HepG2 (cell line): ENCODE data around the gene KLRC2. TPM values are rescaled to one million over a fixed set of nuclear protein-coding genes. Genes with fewer than 3 reads are reported as not detected.

ENCODE experiments used
- MAF1 ChIP-seq: sonication (generic); formaldehyde crosslinking; IDR thresholded peaks from 2 replicates; pipeline ENCODE4 v1.5.0; 2020; ENCODE audit warnings: missing genetic modification reagents, borderline replicate concordance
- MED1 ChIP-seq: sonication (generic); formaldehyde crosslinking; IDR thresholded peaks from 2 replicates; pipeline ENCODE4 v1.4.0; 2020; ENCODE audit warnings: missing genetic modification reagents
- PHF21A ChIP-seq: sonication (generic); formaldehyde crosslinking; IDR thresholded peaks from 2 replicates; pipeline ENCODE4 v1.5.0; 2020; ENCODE audit warnings: mild to moderate bottlenecking, missing genetic modification reagents
- TEAD2 ChIP-seq: sonication (generic); formaldehyde crosslinking; IDR thresholded peaks from 2 replicates; pipeline ENCODE4 v1.9.0; 2021; ENCODE audit warnings: missing genetic modification reagents
- ZBTB7B ChIP-seq: sonication (generic); formaldehyde crosslinking; IDR thresholded peaks from 2 replicates; pipeline ENCODE4 v1.4.0; 2020; ENCODE audit warnings: missing genetic modification reagents
- ZFX ChIP-seq: sonication (generic); formaldehyde crosslinking; IDR thresholded peaks from 2 replicates; pipeline ENCODE4 v1.4.0; 2020; ENCODE audit warnings: mild to moderate bottlenecking, low read depth, missing genetic modification reagents, moderate library complexity
- ZNF530 ChIP-seq: sonication (generic); formaldehyde crosslinking; IDR thresholded peaks from 2 replicates; pipeline ENCODE4 v1.5.0; 2020; ENCODE audit warnings: low read depth, mild to moderate bottlenecking, missing genetic modification reagents
- ZNF644 ChIP-seq: IDR thresholded peaks from 2 replicates; pipeline ENCODE4 v1.6.1; 2016; ENCODE audit warnings: low read depth
- ZNF792 ChIP-seq: IDR thresholded peaks from 2 replicates; pipeline ENCODE4 v1.6.1; 2016
- polyA plus RNA-seq, 8 experiments: library from polyadenylated mRNA; depleted of rRNA in 3 of 8; stranded (reverse) in 7 of 8; unstranded in 1 of 8; fragments of >200 nt; fragmentation: Illumina TruSeq in 4 of 8; extraction: Trizol in 4 of 8; gene quantifications; 2 replicates each; pipeline versions ENCODE4 v1.2.1 to v1.2.3, GENCODE V29; 2011 to 2016; ENCODE audit warnings: low read depth in 4 of 8, missing spikeins in 1 of 8, mixed read lengths in 1 of 8; ENCODE audit not compliant: insufficient read depth in 1 of 8
- total RNA-seq, 5 experiments: library from RNA; depleted of rRNA; stranded (reverse); fragments of >200 nt; fragmentation: Illumina TruSeq; extraction: Trizol; gene quantifications; 2 replicates each; pipeline ENCODE4 v1.2.3, GENCODE V29; 2016; ENCODE audit warnings: low read depth in 1 of 5
- TF ChIP-seq, protein P1 (sequence below): sonication (generic); formaldehyde crosslinking; IDR thresholded peaks from 2 replicates; pipeline ENCODE4 v1.5.1; 2020; ENCODE audit warnings: mild to moderate bottlenecking, missing genetic modification reagents, borderline replicate concordance
- TF ChIP-seq, protein P2 (sequence below): sonication (generic); formaldehyde crosslinking; IDR thresholded peaks from 2 replicates; pipeline ENCODE4 v1.8.1; 2023; ENCODE audit warnings: mild to moderate bottlenecking, missing genetic modification reagents
- TF ChIP-seq, protein P3 (sequence below): sonication (generic); formaldehyde crosslinking; IDR thresholded peaks from 2 replicates; pipeline ENCODE4 v1.5.0; 2020; ENCODE audit warnings: missing genetic modification reagents
- TF ChIP-seq, protein P4 (sequence below), 2 experiments: sonication (generic) in 1 of 2; formaldehyde crosslinking in 1 of 2; IDR thresholded peaks; 2 replicates each; pipeline versions ENCODE4 v1.4.0 to v1.6.1; 2018 to 2020; ENCODE audit warnings: missing genetic modification reagents in 2 of 2, borderline replicate concordance in 1 of 2, low read depth in 1 of 2, mild to moderate bottlenecking in 1 of 2, missing biosample characterization in 1 of 2
- TF ChIP-seq, protein P5 (sequence below): IDR thresholded peaks from 2 replicates; pipeline ENCODE4 v1.4.0; 2020; ENCODE audit warnings: mild to moderate bottlenecking, missing genetic modification reagents

The KLRC2 gene
- total and polyA plus RNA-seq, 2 of the 13 experiments (the other 11 are each of a cell fraction or from before 2014, with no cell fraction given), result 0.20 to 0.49 TPM

DNA sequence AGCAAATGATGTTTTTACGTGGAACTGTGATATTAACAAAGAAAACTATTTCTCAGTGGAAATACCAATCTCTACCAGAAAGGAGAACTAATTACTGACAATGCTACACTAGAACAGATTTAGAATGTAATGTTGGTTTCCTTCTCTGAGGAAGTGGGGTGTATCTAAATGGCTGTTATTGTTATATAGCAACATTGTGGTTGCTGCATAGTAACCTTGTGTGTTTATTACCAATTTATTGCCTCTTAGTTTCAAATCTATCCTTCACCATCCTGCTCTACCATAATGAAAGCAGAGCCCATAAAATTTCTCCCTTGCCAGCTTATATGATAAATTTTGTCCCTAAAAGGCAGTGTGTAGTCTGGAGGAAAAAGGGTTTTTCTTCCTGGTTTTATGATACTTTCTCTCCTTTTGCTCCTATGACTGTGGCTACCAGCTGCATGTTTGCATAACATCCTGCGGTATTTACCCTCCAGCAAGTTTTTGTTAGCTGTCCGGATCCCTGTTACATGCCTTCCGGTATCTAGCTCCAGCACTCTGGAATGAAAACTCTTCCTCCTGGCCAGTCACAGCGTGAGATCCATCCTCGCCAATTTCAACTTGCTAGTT, 40.3 kb downstream of the KLRC2 start (continued):
- TF ChIP-seq, protein P1, sequence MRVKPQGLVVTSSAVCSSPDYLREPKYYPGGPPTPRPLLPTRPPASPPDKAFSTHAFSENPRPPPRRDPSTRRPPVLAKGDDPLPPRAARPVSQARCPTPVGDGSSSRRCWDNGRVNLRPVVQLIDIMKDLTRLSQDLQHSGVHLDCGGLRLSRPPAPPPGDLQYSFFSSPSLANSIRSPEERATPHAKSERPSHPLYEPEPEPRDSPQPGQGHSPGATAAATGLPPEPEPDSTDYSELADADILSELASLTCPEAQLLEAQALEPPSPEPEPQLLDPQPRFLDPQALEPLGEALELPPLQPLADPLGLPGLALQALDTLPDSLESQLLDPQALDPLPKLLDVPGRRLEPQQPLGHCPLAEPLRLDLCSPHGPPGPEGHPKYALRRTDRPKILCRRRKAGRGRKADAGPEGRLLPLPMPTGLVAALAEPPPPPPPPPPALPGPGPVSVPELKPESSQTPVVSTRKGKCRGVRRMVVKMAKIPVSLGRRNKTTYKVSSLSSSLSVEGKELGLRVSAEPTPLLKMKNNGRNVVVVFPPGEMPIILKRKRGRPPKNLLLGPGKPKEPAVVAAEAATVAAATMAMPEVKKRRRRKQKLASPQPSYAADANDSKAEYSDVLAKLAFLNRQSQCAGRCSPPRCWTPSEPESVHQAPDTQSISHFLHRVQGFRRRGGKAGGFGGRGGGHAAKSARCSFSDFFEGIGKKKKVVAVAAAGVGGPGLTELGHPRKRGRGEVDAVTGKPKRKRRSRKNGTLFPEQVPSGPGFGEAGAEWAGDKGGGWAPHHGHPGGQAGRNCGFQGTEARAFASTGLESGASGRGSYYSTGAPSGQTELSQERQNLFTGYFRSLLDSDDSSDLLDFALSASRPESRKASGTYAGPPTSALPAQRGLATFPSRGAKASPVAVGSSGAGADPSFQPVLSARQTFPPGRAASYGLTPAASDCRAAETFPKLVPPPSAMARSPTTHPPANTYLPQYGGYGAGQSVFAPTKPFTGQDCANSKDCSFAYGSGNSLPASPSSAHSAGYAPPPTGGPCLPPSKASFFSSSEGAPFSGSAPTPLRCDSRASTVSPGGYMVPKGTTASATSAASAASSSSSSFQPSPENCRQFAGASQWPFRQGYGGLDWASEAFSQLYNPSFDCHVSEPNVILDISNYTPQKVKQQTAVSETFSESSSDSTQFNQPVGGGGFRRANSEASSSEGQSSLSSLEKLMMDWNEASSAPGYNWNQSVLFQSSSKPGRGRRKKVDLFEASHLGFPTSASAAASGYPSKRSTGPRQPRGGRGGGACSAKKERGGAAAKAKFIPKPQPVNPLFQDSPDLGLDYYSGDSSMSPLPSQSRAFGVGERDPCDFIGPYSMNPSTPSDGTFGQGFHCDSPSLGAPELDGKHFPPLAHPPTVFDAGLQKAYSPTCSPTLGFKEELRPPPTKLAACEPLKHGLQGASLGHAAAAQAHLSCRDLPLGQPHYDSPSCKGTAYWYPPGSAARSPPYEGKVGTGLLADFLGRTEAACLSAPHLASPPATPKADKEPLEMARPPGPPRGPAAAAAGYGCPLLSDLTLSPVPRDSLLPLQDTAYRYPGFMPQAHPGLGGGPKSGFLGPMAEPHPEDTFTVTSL (CRISPR knock-in tag), result peak; percentile 87
- TF ChIP-seq ZBTB7B (CRISPR knock-in tag) (no peak), MAF1 (CRISPR knock-in tag) (no peak), TEAD2 (CRISPR knock-in tag) (no peak), ZFX (CRISPR knock-in tag) (no peak), ZNF530 (no peak), PHF21A (CRISPR knock-in tag) (peak; percentile 45; the same call in 1 of the 2 replicates), ZNF792 (0 out of 2 replicates have a peak, but pooled peaks have one; percentile 59), MED1 (CRISPR knock-in tag) (peak; percentile 39; the same call in 1 of the 2 replicates), ZNF644 (CRISPR knock-in tag) (peak; percentile 51; the same call in 1 of the 2 replicates)
- TF ChIP-seq, protein P2, sequence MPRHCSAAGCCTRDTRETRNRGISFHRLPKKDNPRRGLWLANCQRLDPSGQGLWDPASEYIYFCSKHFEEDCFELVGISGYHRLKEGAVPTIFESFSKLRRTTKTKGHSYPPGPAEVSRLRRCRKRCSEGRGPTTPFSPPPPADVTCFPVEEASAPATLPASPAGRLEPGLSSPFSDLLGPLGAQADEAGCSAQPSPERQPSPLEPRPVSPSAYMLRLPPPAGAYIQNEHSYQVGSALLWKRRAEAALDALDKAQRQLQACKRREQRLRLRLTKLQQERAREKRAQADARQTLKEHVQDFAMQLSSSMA (CRISPR knock-in tag), result no peak
- TF ChIP-seq, protein P3, sequence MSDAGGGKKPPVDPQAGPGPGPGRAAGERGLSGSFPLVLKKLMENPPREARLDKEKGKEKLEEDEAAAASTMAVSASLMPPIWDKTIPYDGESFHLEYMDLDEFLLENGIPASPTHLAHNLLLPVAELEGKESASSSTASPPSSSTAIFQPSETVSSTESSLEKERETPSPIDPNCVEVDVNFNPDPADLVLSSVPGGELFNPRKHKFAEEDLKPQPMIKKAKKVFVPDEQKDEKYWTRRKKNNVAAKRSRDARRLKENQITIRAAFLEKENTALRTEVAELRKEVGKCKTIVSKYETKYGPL (CRISPR knock-in tag), result peak; percentile 91
- TF ChIP-seq, protein P4, sequence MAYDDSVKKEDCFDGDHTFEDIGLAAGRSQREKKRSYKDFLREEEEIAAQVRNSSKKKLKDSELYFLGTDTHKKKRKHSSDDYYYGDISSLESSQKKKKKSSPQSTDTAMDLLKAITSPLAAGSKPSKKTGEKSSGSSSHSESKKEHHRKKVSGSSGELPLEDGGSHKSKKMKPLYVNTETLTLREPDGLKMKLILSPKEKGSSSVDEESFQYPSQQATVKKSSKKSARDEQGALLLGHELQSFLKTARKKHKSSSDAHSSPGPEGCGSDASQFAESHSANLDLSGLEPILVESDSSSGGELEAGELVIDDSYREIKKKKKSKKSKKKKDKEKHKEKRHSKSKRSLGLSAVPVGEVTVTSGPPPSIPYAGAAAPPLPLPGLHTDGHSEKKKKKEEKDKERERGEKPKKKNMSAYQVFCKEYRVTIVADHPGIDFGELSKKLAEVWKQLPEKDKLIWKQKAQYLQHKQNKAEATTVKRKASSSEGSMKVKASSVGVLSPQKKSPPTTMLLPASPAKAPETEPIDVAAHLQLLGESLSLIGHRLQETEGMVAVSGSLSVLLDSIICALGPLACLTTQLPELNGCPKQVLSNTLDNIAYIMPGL (CRISPR knock-in tag; IDR thresholded peaks at IDR 0.05; ENCODE audit: borderline replicate concordance in 1 of 2, low read depth in 1 of 2), result 0 out of 4 replicates have a peak, but pooled peaks of 1 of the 2 experiments have one; percentile 25
- TF ChIP-seq, protein P5, sequence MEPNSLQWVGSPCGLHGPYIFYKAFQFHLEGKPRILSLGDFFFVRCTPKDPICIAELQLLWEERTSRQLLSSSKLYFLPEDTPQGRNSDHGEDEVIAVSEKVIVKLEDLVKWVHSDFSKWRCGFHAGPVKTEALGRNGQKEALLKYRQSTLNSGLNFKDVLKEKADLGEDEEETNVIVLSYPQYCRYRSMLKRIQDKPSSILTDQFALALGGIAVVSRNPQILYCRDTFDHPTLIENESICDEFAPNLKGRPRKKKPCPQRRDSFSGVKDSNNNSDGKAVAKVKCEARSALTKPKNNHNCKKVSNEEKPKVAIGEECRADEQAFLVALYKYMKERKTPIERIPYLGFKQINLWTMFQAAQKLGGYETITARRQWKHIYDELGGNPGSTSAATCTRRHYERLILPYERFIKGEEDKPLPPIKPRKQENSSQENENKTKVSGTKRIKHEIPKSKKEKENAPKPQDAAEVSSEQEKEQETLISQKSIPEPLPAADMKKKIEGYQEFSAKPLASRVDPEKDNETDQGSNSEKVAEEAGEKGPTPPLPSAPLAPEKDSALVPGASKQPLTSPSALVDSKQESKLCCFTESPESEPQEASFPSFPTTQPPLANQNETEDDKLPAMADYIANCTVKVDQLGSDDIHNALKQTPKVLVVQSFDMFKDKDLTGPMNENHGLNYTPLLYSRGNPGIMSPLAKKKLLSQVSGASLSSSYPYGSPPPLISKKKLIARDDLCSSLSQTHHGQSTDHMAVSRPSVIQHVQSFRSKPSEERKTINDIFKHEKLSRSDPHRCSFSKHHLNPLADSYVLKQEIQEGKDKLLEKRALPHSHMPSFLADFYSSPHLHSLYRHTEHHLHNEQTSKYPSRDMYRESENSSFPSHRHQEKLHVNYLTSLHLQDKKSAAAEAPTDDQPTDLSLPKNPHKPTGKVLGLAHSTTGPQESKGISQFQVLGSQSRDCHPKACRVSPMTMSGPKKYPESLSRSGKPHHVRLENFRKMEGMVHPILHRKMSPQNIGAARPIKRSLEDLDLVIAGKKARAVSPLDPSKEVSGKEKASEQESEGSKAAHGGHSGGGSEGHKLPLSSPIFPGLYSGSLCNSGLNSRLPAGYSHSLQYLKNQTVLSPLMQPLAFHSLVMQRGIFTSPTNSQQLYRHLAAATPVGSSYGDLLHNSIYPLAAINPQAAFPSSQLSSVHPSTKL, result peak; percentile 80
